Central memory CD8-positive, alpha-beta T cell (primary cell): ENCODE measurements around the gene BAHD1.
A peak's percentile ranks its signal among the peaks of the same experiment; 100 is the strongest.
"Not testable (repeated sequence)": the region's sequence is repeated elsewhere in the genome, so short reads cannot be mapped to it uniquely, and the experiment has no call there.

Experiments used
- ATAC-seq: fragments of 150-1000 bp; cut with Tn5 transposase; replicated peaks from 2 replicates; pipeline ENCODE4 v1.10.0; 2022; ENCODE audit warnings: mild to moderate bottlenecking, moderate FRiP score, moderate number of reproducible peaks; ENCODE audit not compliant: poor library complexity, severe bottlenecking; ENCODE audit errors: extremely low read depth
- DNase-seq, 2 donors: peaks; one replicate each; pipeline ENCODE4 v3.0.0; 2021; ENCODE audit warnings: low spot score in 2 of 2
- H3K27ac Mint-ChIP-seq: one replicate; pipeline ENCODE4 v1.8.0; 2022; ENCODE audit warnings: low read depth, mild to moderate bottlenecking, moderate library complexity, mixed read lengths
- H3K27me3 Mint-ChIP-seq: one replicate; pipeline ENCODE4 v1.8.0; 2022; ENCODE audit warnings: mixed read lengths
- H3K36me3 Mint-ChIP-seq: one replicate; pipeline ENCODE4 v1.8.0; 2022; ENCODE audit warnings: mild to moderate bottlenecking, moderate library complexity, mixed read lengths; ENCODE audit not compliant: insufficient read depth
- H3K4me1 Mint-ChIP-seq: one replicate; pipeline ENCODE4 v1.8.0; 2022; ENCODE audit warnings: mixed read lengths
- H3K4me3 Mint-ChIP-seq: one replicate; pipeline ENCODE4 v1.8.0; 2022; ENCODE audit warnings: mild to moderate bottlenecking, moderate library complexity, mixed read lengths
- H3K9me3 Mint-ChIP-seq: one replicate; pipeline ENCODE4 v1.8.0; 2022; ENCODE audit warnings: mixed read lengths

BAHD1 gene

DNA sequence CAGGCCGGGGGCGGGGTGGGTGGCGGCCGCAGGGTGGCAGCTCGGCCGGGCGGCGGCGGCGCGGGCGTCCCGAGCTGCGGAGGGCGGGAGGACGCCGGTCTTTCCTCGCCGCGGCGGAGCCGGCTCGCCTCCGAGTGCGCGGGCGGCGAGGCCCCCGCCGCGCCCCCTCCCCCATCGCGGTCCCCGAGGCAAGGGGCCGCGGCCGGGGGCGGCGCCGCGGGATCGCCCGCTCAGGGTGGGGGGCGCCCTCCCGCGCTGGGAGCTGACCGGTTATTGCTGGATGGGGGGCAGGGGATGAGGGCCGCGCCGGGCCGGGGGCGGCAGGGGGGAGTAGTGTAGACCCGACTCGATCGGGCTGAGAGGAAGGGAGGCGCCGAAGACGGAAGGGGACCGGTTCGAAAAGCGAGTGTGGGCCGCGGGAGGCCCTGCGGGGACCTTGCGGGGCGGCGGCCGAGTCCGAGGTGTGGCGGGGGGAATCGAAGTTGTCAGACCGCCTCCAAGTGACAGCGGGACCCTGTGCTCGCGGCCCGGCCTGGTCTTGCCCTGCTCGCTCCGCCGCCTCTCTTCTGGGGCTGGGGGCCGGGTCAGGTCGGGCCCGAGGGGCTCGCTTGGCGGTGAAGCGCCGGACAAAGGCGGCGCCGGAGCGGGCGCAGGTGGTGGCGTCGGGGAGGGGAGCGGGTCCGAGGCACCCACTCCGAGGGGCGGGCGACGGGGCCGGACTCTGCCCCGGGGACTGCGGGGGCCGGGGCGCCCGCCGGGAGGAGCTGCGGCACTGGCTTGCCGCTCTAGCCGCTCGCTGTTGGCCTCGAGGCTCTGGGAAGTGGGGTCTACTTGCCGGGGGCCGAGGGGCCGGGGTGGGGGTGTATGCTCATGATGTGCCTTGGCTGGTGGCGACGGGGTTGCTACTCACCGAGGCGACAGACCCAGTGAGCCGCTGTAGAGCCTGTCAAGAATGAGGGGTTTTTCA, 1.1 kb downstream of the BAHD1 start:
- peaks cover 71% of the 10 kb centered on the region for H3K4me1 Mint-ChIP-seq
- H3K36me3 Mint-ChIP-seq, result peaks cover 8% of the 10 kb centered on the region
- DNase-seq (no peak), ATAC-seq (no peak)
- H3K27ac Mint-ChIP-seq, result no peak overlapping the region
- H3K9me3 Mint-ChIP-seq, result no peaks in the 10 kb centered on the region
- H3K27me3 Mint-ChIP-seq, result peaks cover 21% of the 10 kb centered on the region
- peak overlapping the region; percentile 83 for H3K4me3 Mint-ChIP-seq

GRCh38 chr15:40443255-40443654, 2.5 kb downstream of the BAHD1 start:
- Mint-ChIP-seq H3K36me3 (peaks cover 8% of the 10 kb centered on the region), H3K4me1 (peaks cover 60% of the 10 kb centered on the region), H3K27ac (no peak overlapping the region), H3K4me3 (peak overlapping the region; percentile 83), H3K9me3 (no peaks in the 10 kb centered on the region), H3K27me3 (peaks cover 7% of the 10 kb centered on the region)
- ATAC-seq (no peak), DNase-seq (no peak)

DNA sequence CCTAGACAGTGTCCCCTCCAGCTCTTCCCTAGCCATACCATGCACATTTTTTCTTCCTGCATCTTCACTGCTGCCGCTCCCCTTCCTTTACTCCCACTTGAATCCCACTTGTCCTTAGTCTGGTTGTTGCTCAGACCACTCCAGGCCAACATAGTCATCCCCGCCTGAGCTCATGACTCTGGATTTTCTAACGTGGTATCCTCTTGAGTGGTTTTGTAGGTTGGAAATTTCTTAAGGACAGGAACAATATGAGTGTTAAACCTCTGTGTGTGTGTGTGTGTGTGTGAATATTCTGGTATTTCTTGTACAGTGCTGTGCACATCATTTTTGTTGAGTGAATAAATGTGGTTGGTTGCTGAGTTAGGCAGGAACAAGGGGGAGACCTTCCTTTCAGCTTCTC, 3.1 kb downstream of the BAHD1 start:
- Mint-ChIP-seq H3K9me3 (no peaks in the 10 kb centered on the region), H3K4me3 (peak overlapping the region; percentile 83), H3K4me1 (peaks cover 54% of the 10 kb centered on the region), H3K36me3 (peaks cover 9% of the 10 kb centered on the region), H3K27me3 (peaks cover 1% of the 10 kb centered on the region), H3K27ac (no peak overlapping the region)
- ATAC-seq (no peak), DNase-seq (no peak)

DNA sequence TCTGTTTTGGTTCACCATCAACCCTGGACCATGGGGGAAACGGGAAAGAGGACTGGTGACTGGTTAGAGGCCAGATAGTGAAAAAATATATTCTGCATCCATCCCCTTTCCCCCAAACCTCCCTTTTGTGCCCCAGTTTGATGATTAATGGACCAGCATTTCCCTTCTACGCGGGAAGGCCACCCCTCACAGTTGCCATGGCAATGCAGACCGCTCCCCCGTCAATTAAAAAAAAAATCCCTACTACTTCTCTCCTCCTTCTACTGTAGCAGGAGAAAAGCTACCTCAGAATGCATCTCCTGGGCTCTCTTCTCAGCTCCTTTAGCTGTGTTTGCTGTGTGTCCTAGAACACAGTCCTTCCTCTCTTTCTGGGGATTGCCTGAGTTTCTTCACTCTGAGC, 4.0 kb downstream of the BAHD1 start:
- DNase-seq, result no peak
- H3K4me3 Mint-ChIP-seq, result no peak overlapping the region
- H3K36me3 Mint-ChIP-seq, result peaks cover 7% of the 10 kb centered on the region
- peaks cover 58% of the 10 kb centered on the region for H3K4me1 Mint-ChIP-seq
- no peaks in the 10 kb centered on the region for H3K27me3 Mint-ChIP-seq
- H3K9me3 Mint-ChIP-seq, result no peaks in the 10 kb centered on the region
- ATAC-seq, result no peak
- peak overlapping the region; percentile 19 for H3K27ac Mint-ChIP-seq

DNA sequence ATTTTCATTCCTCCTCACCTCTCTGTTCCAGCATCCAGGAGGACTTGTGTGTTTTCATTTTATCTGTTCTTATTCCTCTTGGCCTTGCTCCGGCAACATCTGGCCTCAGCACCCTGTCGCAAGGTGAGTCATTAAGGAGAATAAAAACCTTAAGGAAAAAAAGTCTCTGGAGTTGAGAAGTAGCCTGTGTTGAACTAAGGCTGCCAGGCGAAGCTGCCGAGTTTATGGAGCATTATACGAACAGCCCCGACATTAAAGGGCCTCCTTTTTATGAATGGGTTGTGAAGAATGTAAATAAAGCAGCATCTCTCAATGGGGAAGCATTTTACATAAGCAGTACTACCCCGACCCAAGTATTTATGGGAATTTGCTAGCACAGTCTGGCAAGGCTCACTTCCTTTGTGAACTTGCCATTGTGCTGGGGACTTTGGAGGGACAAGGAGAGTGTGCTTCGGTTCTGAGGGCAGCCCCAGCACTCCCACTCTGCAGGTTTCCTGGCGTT, 4.7 kb downstream of the BAHD1 start:
- Mint-ChIP-seq H3K27me3 (no peaks in the 10 kb centered on the region), H3K9me3 (no peaks in the 10 kb centered on the region), H3K27ac (no peak overlapping the region), H3K4me1 (peaks cover 59% of the 10 kb centered on the region), H3K36me3 (peaks cover 7% of the 10 kb centered on the region), H3K4me3 (no peak overlapping the region)
- DNase-seq, result no peak
- no peak for ATAC-seq

GRCh38 chr15:40446144-40446543, 5.4 kb downstream of the BAHD1 start:
- no peak overlapping the region for H3K4me3 Mint-ChIP-seq
- H3K36me3 Mint-ChIP-seq, result peaks cover 7% of the 10 kb centered on the region
- no peaks in the 10 kb centered on the region for H3K9me3 Mint-ChIP-seq
- peaks cover 62% of the 10 kb centered on the region for H3K4me1 Mint-ChIP-seq
- DNase-seq (no peak), ATAC-seq (no peak)
- no peaks in the 10 kb centered on the region for H3K27me3 Mint-ChIP-seq
- H3K27ac Mint-ChIP-seq, result no peak overlapping the region

GRCh38 chr15:40448354-40448753, 7.6 kb downstream of the BAHD1 start:
- Mint-ChIP-seq H3K4me1 (peaks cover 72% of the 10 kb centered on the region), H3K9me3 (no peaks in the 10 kb centered on the region), H3K27ac (no peak overlapping the region), H3K27me3 (no peaks in the 10 kb centered on the region), H3K36me3 (peaks cover 1% of the 10 kb centered on the region), H3K4me3 (no peak overlapping the region)
- DNase-seq (no peak), ATAC-seq (no peak)

- Mint-ChIP-seq H3K27me3 (no peaks in the 10 kb centered on the region), H3K9me3 (no peaks in the 10 kb centered on the region), H3K36me3 (peaks cover 1% of the 10 kb centered on the region), H3K4me1 (peaks cover 72% of the 10 kb centered on the region), H3K4me3 (no peak overlapping the region), H3K27ac (peak overlapping the region; percentile 79)
- ATAC-seq (no peak), DNase-seq (no peak)
Measured at GRCh38 chr15:40449275-40449674, 8.5 kb downstream of the BAHD1 start.

- Mint-ChIP-seq H3K4me3 (no peak overlapping the region), H3K36me3 (peaks cover 1% of the 10 kb centered on the region), H3K27ac (no peak overlapping the region), H3K9me3 (no peaks in the 10 kb centered on the region), H3K4me1 (peaks cover 72% of the 10 kb centered on the region), H3K27me3 (no peaks in the 10 kb centered on the region)
- ATAC-seq (no peak), DNase-seq (no peak)
Measured at GRCh38 chr15:40450047-40450446, 9.3 kb downstream of the BAHD1 start.

DNA sequence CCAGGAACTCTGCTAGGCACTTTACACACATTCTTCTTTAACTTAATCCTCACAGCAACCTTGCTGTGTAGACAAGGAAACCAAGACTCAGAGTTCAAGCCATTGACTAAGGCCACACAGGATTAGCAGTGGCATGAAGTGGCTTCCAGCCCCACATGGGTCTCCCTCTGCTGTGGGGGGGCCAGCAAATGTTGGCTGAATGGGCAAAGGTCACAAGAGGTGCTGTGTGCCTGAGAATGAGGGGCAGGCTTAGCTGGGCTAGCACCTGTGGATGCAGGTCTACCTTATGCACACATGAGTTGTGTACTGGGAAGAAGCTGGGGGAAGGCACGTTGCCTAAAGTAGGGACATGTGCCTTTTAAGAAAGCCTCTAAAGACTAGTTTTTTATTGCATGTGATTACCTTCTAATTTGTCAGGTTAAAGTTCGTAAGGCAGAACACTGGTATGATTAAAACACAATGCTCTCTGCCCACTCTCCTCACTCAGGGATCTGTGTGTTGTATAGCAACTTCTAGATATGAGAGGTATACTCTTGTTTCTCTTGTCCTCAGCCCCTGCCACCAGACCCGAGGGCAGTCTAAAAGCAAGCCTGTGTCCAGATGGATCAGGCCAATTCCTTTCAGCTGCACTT, 10.9 kb downstream of the BAHD1 start:
- DNase-seq (no peak), ATAC-seq (no peak)
- Mint-ChIP-seq H3K36me3 (peaks cover 1% of the 10 kb centered on the region), H3K4me3 (peak overlapping the region; percentile 79), H3K9me3 (no peaks in the 10 kb centered on the region), H3K27me3 (no peaks in the 10 kb centered on the region), H3K27ac (peak overlapping the region; percentile 91), H3K4me1 (peaks cover 71% of the 10 kb centered on the region)

- Mint-ChIP-seq H3K4me3 (peak overlapping the region; percentile 79), H3K4me1 (peaks cover 73% of the 10 kb centered on the region), H3K27ac (peak overlapping the region; percentile 91), H3K36me3 (peaks cover 1% of the 10 kb centered on the region), H3K27me3 (no peaks in the 10 kb centered on the region), H3K9me3 (no peaks in the 10 kb centered on the region)
- ATAC-seq, result peak; percentile 56
- DNase-seq, result no peak
Measured at GRCh38 chr15:40452296-40453090, 11.7 kb downstream of the BAHD1 start.

GRCh38 chr15:40453941-40454340, 13.2 kb downstream of the BAHD1 start:
- H3K27ac Mint-ChIP-seq, result peak overlapping the region; percentile 91
- H3K4me3 Mint-ChIP-seq, result peak overlapping the region; percentile 79
- DNase-seq, H3K27me3 Mint-ChIP-seq, H3K36me3 Mint-ChIP-seq, H3K9me3 Mint-ChIP-seq: not testable (repeated sequence)
- ATAC-seq, result peak; percentile 53
- H3K4me1 Mint-ChIP-seq, result peaks cover 80% of the 10 kb centered on the region
